ENCODE data around the gene UBE2K.
A peak's percentile ranks its signal among the peaks of the same experiment; 100 is the strongest.

The UBE2K gene

GRCh38 chr4:39759569-39759968, 61.6 kb downstream of the UBE2K start:
- H2AK5ac ChIP-seq (ENCODE audit: low read length), result no peak overlapping the region
- H4K91ac ChIP-seq (ENCODE audit: low read depth, low read length), result no peak overlapping the region
- no peak overlapping the region for H3K4ac ChIP-seq (ENCODE audit: low read depth, low read length)
- H3K4me3 ChIP-seq (ENCODE audit: low read depth, low read length), result no peak overlapping the region
- no peak overlapping the region for H2AFZ ChIP-seq (ENCODE audit: insufficient read depth, low read length, poor library complexity)
- H3K9ac ChIP-seq (ENCODE audit: low read length), result no peak overlapping the region
- no peak overlapping the region for H2BK5ac ChIP-seq (ENCODE audit: low read depth, low read length, poor library complexity)
- H3K27me3 ChIP-seq (ENCODE audit: insufficient read depth, low read length), result no peaks in the 10 kb centered on the region
- H3K9me3 ChIP-seq (ENCODE audit: insufficient read depth, low read depth, low read length), result no peaks in the 10 kb centered on the region
- H4K12ac ChIP-seq (ENCODE audit: low read depth, low read length), result no peak overlapping the region
- H3K4me1 ChIP-seq (ENCODE audit: control insufficient read depth in 1 of 2, insufficient read depth in 2 of 2, low read length in 2 of 2), result no peaks in the 10 kb centered on the region
- H3K36me3 ChIP-seq (ENCODE audit: control insufficient read depth in 1 of 2, insufficient read depth in 2 of 2, low read length in 2 of 2), result peaks cover 26 to 37% of the 10 kb centered on the region in 2 experiments
- H3K14ac ChIP-seq (ENCODE audit: low read length), result no peak overlapping the region
- no peak overlapping the region for H3K27ac ChIP-seq (ENCODE audit: low read depth, low read length)
- H3K79me1 ChIP-seq (ENCODE audit: low read length), result no peaks in the 10 kb centered on the region
- no peak overlapping the region for H3K4me2 ChIP-seq (ENCODE audit: low read length)
- H3K79me2 ChIP-seq (ENCODE audit: control insufficient read depth, insufficient read depth, low read length, poor library complexity), result peaks cover 1% of the 10 kb centered on the region
- no peak overlapping the region for H2BK120ac ChIP-seq (ENCODE audit: insufficient read depth, low read length, poor library complexity)
- no peak overlapping the region for H4K8ac ChIP-seq (ENCODE audit: low read depth, low read length)
- no peak overlapping the region for H3K18ac ChIP-seq (ENCODE audit: low read length)
- no peak overlapping the region for H2BK12ac ChIP-seq (ENCODE audit: low read length)
- H3K23ac ChIP-seq (ENCODE audit: low read length), result no peak overlapping the region
- WGBS (ENCODE audit: extremely low coverage, insufficient coverage, insufficient read length), result no CpG with 5 or more reads among the region's 4 CpGs
- peak; percentile 76 to 97 for DNase-seq

- no peak for DNase-seq
- Histone ChIP-seq H3K4me2 (ENCODE audit: low read length) (no peak overlapping the region), H2BK5ac (ENCODE audit: low read depth, low read length, poor library complexity) (no peak overlapping the region), H3K27ac (ENCODE audit: low read depth, low read length) (no peak overlapping the region), H3K9me3 (ENCODE audit: insufficient read depth, low read depth, low read length) (no peaks in the 10 kb centered on the region), H4K12ac (ENCODE audit: low read depth, low read length) (no peak overlapping the region), H3K4me3 (ENCODE audit: low read depth, low read length) (no peak overlapping the region), H2BK120ac (ENCODE audit: insufficient read depth, low read length, poor library complexity) (no peak overlapping the region), H4K91ac (ENCODE audit: low read depth, low read length) (no peak overlapping the region), H3K79me1 (ENCODE audit: low read length) (no peaks in the 10 kb centered on the region), H2AFZ (ENCODE audit: insufficient read depth, low read length, poor library complexity) (no peak overlapping the region), H3K4me1 (ENCODE audit: control insufficient read depth in 1 of 2, insufficient read depth in 2 of 2, low read length in 2 of 2) (no peaks in the 10 kb centered on the region), H3K79me2 (ENCODE audit: control insufficient read depth, insufficient read depth, low read length, poor library complexity) (peaks cover 1% of the 10 kb centered on the region), H3K27me3 (ENCODE audit: insufficient read depth, low read length) (no peaks in the 10 kb centered on the region), H3K14ac (ENCODE audit: low read length) (no peak overlapping the region), H4K8ac (ENCODE audit: low read depth, low read length) (no peak overlapping the region), H2AK5ac (ENCODE audit: low read length) (no peak overlapping the region), H3K18ac (ENCODE audit: low read length) (no peak overlapping the region), H3K23ac (ENCODE audit: low read length) (no peak overlapping the region), H3K9ac (ENCODE audit: low read length) (no peak overlapping the region), H3K36me3 (ENCODE audit: control insufficient read depth in 1 of 2, insufficient read depth in 2 of 2, low read length in 2 of 2) (peaks cover 34 to 38% of the 10 kb centered on the region in 2 experiments), H2BK12ac (ENCODE audit: low read length) (no peak overlapping the region), H3K4ac (ENCODE audit: low read depth, low read length) (no peak overlapping the region)
- no CpG with 5 or more reads among the region's 4 CpGs for WGBS (ENCODE audit: extremely low coverage, insufficient coverage, insufficient read length)
Observed at GRCh38 chr4:39761005-39761667, 63.2 kb downstream of the UBE2K start.

GRCh38 chr4:39763714-39764572, 66.0 kb downstream of the UBE2K start:
- Histone ChIP-seq H3K9ac (ENCODE audit: low read length) (no peak overlapping the region), H3K4me1 (ENCODE audit: control insufficient read depth in 1 of 2, insufficient read depth in 2 of 2, low read length in 2 of 2) (no peaks in the 10 kb centered on the region), H3K18ac (ENCODE audit: low read length) (no peak overlapping the region)

GRCh38 chr4:39770005-39770404, 72.1 kb downstream of the UBE2K start:
- no peak overlapping the region for H3K23ac ChIP-seq (ENCODE audit: low read length)

More at GRCh38 chr4:39763714-39764572, 66.0 kb downstream of the UBE2K start:
- no peak overlapping the region for H3K23ac ChIP-seq (ENCODE audit: low read length)
- no peak overlapping the region for H2AFZ ChIP-seq (ENCODE audit: insufficient read depth, low read length, poor library complexity)
- no peak overlapping the region for H2BK12ac ChIP-seq (ENCODE audit: low read length)
- no peak overlapping the region for H2BK120ac ChIP-seq (ENCODE audit: insufficient read depth, low read length, poor library complexity)
- H4K12ac ChIP-seq (ENCODE audit: low read depth, low read length), result no peak overlapping the region
- DNase-seq, result no peak
- no peak overlapping the region for H3K27ac ChIP-seq (ENCODE audit: low read depth, low read length)
- no peak overlapping the region for H3K4me2 ChIP-seq (ENCODE audit: low read length)
- H3K14ac ChIP-seq (ENCODE audit: low read length), result no peak overlapping the region
- no peak overlapping the region for H4K8ac ChIP-seq (ENCODE audit: low read depth, low read length)
- H2AK5ac ChIP-seq (ENCODE audit: low read length), result no peak overlapping the region
- no peaks in the 10 kb centered on the region for H3K9me3 ChIP-seq (ENCODE audit: insufficient read depth, low read depth, low read length)
- H3K79me2 ChIP-seq (ENCODE audit: control insufficient read depth, insufficient read depth, low read length, poor library complexity), result no peaks in the 10 kb centered on the region
- H2BK5ac ChIP-seq (ENCODE audit: low read depth, low read length, poor library complexity), result no peak overlapping the region
- peaks cover 32 to 35% of the 10 kb centered on the region in 2 experiments for H3K36me3 ChIP-seq (ENCODE audit: control insufficient read depth in 1 of 2, insufficient read depth in 2 of 2, low read length in 2 of 2)
- WGBS (ENCODE audit: extremely low coverage, insufficient coverage, insufficient read length), result no CpG with 5 or more reads among the region's 9 CpGs
- no peak overlapping the region for H3K4me3 ChIP-seq (ENCODE audit: low read depth, low read length)
- H3K79me1 ChIP-seq (ENCODE audit: low read length), result no peaks in the 10 kb centered on the region
- no peaks in the 10 kb centered on the region for H3K27me3 ChIP-seq (ENCODE audit: insufficient read depth, low read length)
- no peak overlapping the region for H4K91ac ChIP-seq (ENCODE audit: low read depth, low read length)
- no peak overlapping the region for H3K4ac ChIP-seq (ENCODE audit: low read depth, low read length)

More at GRCh38 chr4:39770005-39770404, 72.1 kb downstream of the UBE2K start:
- Histone ChIP-seq H3K14ac (ENCODE audit: low read length) (no peak overlapping the region), H2BK12ac (ENCODE audit: low read length) (no peak overlapping the region), H4K12ac (ENCODE audit: low read depth, low read length) (no peak overlapping the region), H2AFZ (ENCODE audit: insufficient read depth, low read length, poor library complexity) (no peak overlapping the region), H3K4me3 (ENCODE audit: low read depth, low read length) (no peak overlapping the region), H3K4ac (ENCODE audit: low read depth, low read length) (no peak overlapping the region), H3K4me1 (ENCODE audit: control insufficient read depth in 1 of 2, insufficient read depth in 2 of 2, low read length in 2 of 2) (peaks cover 5 to 9% of the 10 kb centered on the region in 2 experiments), H2BK5ac (ENCODE audit: low read depth, low read length, poor library complexity) (no peak overlapping the region), H3K18ac (ENCODE audit: low read length) (no peak overlapping the region), H2AK5ac (ENCODE audit: low read length) (no peak overlapping the region), H3K9ac (ENCODE audit: low read length) (no peak overlapping the region), H4K91ac (ENCODE audit: low read depth, low read length) (no peak overlapping the region), H3K9me3 (ENCODE audit: insufficient read depth, low read depth, low read length) (no peaks in the 10 kb centered on the region), H4K8ac (ENCODE audit: low read depth, low read length) (no peak overlapping the region), H3K27ac (ENCODE audit: low read depth, low read length) (no peak overlapping the region), H3K79me1 (ENCODE audit: low read length) (no peaks in the 10 kb centered on the region), H3K79me2 (ENCODE audit: control insufficient read depth, insufficient read depth, low read length, poor library complexity) (no peaks in the 10 kb centered on the region), H3K36me3 (ENCODE audit: control insufficient read depth in 1 of 2, insufficient read depth in 2 of 2, low read length in 2 of 2) (peaks cover 30 to 39% of the 10 kb centered on the region in 2 experiments), H3K27me3 (ENCODE audit: insufficient read depth, low read length) (no peaks in the 10 kb centered on the region), H2BK120ac (ENCODE audit: insufficient read depth, low read length, poor library complexity) (no peak overlapping the region), H3K4me2 (ENCODE audit: low read length) (no peak overlapping the region)
- no peak for DNase-seq
- no CpG with 5 or more reads among the region's 25 CpGs for WGBS (ENCODE audit: extremely low coverage, insufficient coverage, insufficient read length)

All from trophoblast cell (in vitro differentiated cells and primary cell).